HG03280 (cell line): Measurements from ENCODE around the gene DHRS7C.
"Not testable (repeated sequence)": the region's sequence is repeated elsewhere in the genome, so short reads cannot be mapped to it uniquely, and the experiment has no call there.

ENCODE experiments used
- ATAC-seq: cut with Tn5 transposase; IDR thresholded peaks from one replicate; pipeline ENCODE4 v1.9.1; 2021; ENCODE audit warnings: mild to moderate bottlenecking, moderate library complexity; ENCODE audit not compliant: unreplicated experiment

Gene DHRS7C

DNA sequence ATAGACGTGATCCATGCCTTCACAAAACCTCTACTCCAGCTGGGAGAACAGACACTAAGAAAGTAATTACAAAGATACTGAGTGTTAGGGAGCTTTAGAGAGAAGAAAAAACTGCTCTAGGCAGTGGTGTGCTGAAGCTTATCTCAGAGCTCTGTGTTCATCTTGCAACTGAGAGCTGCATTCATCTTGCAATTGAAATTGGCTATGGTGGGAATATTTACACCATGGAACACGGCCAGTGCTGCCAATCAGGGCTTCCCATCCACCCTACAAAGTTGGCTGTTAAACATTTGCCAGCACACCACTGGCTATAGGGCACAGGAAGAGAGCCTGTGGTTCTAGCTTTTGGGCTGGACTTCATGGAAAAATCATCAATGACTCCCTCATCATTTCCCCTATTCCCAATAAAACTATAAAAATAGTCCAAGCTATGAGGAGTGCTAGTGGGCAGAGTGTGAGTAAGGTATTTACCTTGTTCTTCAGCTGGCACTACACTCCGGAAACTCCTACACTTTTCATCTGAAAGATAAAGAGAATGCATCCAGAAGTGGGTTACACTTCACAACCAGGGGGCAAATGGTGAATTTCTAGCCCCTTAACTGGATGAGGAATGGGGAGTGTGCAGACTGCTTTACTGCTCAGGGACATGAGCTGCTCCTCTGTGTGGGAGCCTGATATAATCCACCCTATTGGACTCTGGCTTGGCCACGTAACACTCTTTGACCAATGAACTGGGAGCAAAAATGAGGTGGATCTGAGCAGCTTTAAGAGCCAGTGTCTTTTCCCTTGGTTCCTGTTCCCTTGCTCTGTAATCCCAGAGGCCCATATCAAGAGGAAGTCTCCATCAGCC lies 18.9 kb upstream of the DHRS7C start:
- ATAC-seq, result no peak

- ATAC-seq, result no peak
These were observed 18.0 kb upstream of the DHRS7C start for GRCh38 chr17:9809409-9809808.

DNA sequence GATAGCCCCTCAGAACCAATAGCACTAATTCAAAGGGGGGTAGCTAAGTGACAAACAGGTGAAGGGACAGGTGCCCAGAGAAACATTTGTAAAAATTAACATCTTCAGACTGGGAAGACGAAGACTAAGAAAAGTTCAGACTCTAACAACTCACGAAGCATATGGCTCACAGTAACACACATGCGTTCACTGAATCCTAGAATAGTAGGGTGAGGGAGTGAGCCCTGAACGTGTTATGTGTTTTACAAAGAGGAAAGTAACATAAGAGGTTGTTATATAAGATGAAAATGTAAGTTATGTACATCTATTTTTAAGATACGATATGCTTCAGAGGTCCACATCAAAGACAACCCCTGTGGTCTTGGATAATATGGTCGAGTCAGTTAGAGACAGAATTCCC lies 15.3 kb upstream of the DHRS7C start:
- ATAC-seq, result no peak

GRCh38 chr17:9805769-9806168 lies 14.4 kb upstream of the DHRS7C start:
- ATAC-seq, result no peak

GRCh38 chr17:9802697-9803096 lies 11.3 kb upstream of the DHRS7C start:
- no peak for ATAC-seq

- no peak for ATAC-seq
These were observed 10.9 kb upstream of the DHRS7C start for GRCh38 chr17:9802294-9802693.

DNA sequence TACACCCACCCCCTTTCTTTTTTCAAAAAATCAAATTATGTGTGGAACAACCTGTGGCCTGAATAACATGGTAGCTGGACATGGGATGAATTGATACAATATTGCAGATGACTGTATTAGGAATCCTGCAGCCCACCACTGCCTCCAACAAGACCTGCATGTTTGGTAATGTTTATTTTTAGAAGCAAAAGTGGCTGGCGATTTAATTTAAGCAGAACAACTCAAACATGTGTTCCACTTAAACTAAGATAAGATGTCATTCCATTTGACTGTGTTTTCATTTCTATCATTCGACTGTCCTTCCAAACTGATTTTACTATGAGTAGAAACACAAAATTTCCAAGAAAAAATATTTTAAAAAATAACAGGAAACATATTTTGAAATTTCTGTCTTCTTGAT lies 10.1 kb upstream of the DHRS7C start:
- no peak for ATAC-seq

GRCh38 chr17:9798724-9799123 lies 7.3 kb upstream of the DHRS7C start:
- no peak for ATAC-seq

GRCh38 chr17:9798008-9798407 lies 6.6 kb upstream of the DHRS7C start:
- no peak for ATAC-seq

DNA sequence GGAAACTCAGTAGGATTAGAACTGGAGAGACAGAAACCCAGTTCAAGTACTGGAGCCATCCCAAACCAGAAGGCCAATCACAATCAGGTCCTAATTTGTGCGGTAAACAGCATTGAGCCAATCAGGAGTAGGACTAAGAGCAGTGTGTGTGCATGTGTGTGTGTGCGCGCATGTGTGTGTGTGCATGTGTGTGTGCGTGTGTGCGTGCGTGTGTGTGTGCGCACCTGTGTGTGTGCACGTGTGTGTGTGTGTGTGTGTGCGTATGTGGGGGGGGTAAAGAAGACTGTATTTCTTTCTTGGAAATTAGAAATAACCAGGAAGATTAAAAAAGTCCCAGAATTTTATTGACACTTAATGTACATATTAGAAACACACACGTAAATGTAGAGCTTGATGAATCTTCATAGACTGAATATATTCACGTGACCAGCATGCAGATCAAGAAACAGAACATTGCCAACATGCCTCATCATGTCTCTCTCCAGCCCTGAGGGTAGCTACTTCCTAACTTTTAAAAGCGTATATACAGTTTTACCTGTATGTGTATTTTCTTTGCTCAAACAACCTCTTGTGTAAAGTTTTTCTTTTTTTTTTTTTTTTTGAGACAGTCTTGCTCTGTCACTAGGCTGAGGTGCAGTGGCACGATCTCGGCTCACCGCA lies 919 bp upstream of the DHRS7C start:
- no peak for ATAC-seq

- ATAC-seq, result no peak
These were observed 1.1 kb downstream of the DHRS7C start for GRCh38 chr17:9790316-9790715.

DNA sequence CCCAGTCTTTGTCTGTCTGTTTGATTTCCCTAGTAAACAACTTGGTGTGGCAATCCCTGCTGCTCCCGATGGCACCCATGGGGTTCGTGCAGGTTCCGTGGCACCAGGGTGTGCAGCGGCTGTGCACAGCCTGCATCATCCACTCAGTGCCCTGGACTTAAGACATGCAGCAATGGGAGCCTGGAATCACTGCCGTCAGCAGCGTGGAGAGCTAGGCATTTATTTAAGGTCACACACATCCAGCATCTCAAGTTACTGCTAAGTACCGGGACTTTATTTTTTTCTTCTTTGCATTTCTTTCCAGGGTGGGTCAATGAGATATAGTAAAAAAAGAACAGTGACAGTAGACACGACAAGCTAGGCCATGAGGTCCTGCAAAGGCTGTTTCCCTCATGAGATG lies 2.8 kb downstream of the DHRS7C start:
- ATAC-seq, result no peak

GRCh38 chr17:9784544-9784943 lies 6.8 kb downstream of the DHRS7C start:
- no peak for ATAC-seq

DNA sequence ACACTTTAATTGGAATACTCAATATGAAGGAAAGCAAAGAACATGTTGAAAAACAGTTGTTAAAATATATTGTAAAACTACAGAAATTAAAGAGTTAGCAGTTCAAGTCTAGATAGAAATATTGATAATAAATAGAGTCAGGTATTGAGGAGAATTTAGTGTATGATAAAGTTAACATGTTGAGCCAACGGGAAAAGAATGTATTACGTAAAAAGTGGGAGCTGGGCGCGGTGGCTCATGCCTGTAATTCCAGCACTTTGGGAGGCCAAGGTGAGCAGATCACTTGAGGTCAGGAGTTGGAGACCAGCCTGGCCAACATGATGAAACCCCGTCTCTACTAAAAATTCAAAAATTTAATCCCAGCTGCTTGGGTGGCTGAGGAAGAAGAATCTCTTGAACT lies 7.9 kb downstream of the DHRS7C start:
- not testable (repeated sequence) for ATAC-seq

DNA sequence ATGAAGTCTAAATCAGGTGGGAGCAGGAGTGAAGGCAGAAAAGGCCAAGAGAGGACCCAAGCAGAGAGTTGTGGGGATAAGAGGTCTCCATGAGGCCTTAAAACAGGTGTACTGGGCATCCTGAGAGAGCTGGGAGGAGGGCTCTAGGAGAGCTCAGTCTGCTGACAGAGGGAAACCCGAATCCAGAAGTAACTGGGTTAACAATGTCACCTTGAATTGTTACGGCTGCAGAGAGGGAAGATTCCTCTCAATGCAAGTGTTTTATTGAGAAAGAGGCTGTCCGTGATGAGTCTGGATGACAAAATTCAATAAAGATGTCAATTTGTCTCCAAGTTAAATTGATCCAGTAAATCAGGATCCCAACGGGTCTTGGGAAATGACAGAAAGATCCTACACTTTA lies 8.3 kb downstream of the DHRS7C start:
- no peak for ATAC-seq

- ATAC-seq, result no peak
These were observed 10.8 kb downstream of the DHRS7C start for GRCh38 chr17:9780552-9780951.

- ATAC-seq, result no peak
These were observed 14.5 kb downstream of the DHRS7C start for GRCh38 chr17:9776911-9777310.

DNA sequence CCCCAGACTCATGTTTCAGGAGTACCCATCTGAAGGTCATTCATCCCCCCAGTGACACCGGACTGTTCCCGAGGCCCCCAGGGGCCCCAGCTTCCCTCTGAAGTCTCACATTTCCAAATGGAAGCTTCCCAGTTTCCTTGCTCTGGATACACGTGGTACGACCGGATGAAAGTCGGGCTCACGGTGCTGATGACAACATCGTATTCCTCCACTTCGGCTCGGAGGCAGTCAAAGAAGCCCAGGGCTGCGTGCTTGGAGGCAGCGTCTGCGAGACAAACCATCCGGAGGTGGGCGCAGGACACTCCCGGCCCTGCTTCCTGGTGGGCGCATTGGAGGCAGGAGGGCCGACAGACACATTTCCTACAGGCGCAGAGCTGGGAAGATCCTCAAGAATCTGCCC lies 18.7 kb downstream of the DHRS7C start:
- no peak for ATAC-seq

DNA sequence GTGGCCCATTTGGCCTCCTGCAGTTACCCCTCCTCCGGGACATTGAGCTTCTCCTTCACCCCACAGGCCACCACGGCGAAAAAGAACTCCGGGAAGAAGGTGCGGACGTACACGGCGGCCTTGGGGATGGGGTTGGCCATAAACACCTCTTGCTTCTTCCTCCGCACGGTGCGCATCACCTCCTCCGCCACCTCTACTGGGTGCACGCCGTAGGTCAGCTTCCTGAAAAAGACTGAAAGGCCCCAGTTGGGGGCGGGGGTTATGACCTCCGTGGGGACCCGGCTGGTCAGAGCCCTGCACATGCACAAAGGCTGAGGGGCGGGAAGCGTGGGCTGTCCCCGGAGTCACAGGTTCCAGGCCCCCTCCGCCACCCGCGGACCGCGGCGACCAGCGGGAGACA lies 19.9 kb downstream of the DHRS7C start:
- ATAC-seq, result no peak

DNA sequence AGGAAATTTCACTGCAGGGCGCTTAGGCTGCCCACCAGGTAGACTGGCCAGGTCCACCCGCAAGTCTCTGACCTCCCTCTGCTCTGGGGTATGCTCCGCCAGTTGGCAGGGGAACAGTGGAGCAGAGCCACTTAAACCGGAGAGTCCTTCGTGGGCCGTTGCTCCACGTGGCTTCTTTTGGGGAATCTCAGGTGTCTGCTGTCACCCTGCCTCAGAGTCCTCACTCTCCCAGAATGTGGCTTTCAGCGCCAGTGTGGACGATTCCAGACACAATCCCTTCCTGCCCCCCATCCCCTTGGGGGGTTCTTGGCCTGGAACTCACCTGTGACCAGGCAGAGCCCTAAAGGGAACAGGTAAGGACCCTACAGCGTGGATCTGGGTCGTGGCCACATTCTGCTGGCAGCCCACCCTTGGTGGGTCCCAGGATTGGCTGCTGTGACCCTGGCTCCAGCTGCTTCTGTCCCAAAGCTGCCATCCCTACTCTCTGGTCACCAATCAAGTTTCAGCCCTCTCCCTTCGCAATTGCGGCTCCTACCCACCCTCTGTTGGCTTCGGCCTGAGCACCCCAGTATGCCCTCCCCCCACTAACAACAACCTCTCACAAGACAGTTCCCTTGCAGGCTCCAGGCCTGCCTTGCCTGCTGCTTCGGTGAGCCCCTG lies 22.2 kb downstream of the DHRS7C start:
- ATAC-seq, result no peak

DNA sequence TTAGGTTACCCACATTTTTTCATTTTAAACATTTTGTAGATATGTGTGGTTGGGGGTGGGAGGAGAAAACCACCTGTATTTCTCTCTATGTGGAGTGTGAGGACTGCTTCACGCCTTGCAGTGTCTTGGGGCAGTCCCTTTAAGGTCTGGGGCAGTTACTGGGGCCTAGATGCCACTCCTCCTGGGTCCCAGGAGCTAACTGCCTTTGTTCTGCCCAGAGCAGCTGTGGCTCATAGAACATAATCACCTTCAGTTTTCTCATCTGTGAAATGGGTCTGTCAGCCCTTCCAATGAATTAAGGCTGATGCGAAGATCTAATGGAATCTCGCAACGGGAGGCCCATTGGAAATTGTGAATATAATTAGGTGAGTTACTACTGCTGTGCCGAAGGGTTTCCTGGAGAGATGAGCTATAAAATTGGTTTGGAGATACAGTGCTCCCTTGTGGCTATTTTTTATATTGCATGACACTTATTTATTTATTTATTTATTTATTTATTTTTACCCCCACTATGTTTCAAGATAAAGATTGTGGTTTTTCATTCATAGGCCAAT lies 22.9 kb downstream of the DHRS7C start:
- ATAC-seq, result no peak
